HCT116 (cell line): ENCODE data around the gene WASL. TPM values are rescaled to one million over a fixed set of nuclear protein-coding genes. Genes with fewer than 3 reads are reported as not detected.

ENCODE experiments used
- ATAC-seq: fragments of 200-7000 bp; cut with Tn5 transposase; 2 replicates; pipeline ENCODE4 v1.9.1; 2020; ENCODE audit warnings: mild to moderate bottlenecking, moderate library complexity
- BruUV-seq: library from RNA; stranded (reverse); fragments of 400-500 nt; replicated peaks from 2 replicates; lab custom pipeline; 2021; lab: Mats Ljungman, UMichigan
- CTCF ChIA-PET: fragments of 300-600 bp; sonication (Branson Sonifier 250); formaldehyde crosslinking; loops from one replicate; lab custom pipeline; 2021; ENCODE audit warnings: antibody characterized with exemption; lab: Charles Lee
- POLR2A ChIA-PET: fragments of 300-600, 350-600 bp; sonication (Branson Sonifier 250); formaldehyde crosslinking; loops from one replicate; lab custom pipeline; 2021; ENCODE audit warnings: antibody characterized with exemption; lab: Charles Lee
- RAD21 ChIA-PET, 2 experiments: fragments of 300-600 bp; sonication (Branson Sonifier 250); formaldehyde crosslinking; loops; one replicate each; lab custom pipeline; 2023; ENCODE audit warnings: low total read pairs in 2 of 2; ENCODE audit not compliant: uncharacterized antibody in 2 of 2, unreplicated experiment in 2 of 2, low non-redundant PET in 1 of 2; lab: Charles Lee
- DNase-seq: peaks from one replicate; pipeline ENCODE4 v3.0.0-alpha.2; 2010; ENCODE audit warnings: low read depth, low spot score
- H2AFZ ChIP-seq: fragments of 200-600 bp; shearing (Covaris generic), sonication (generic); 2 replicates; pipeline ENCODE4 v1.6.1; 2017; ENCODE audit warnings: low read depth, mixed run types, mixed read lengths, antibody characterized with exemption, low read length; ENCODE audit not compliant: poor library complexity, severe bottlenecking
- H3K27ac ChIP-seq: 2 replicates; pipeline ENCODE4 v1.5.1; 2012; ENCODE audit warnings: low read depth, low read length
- H3K27me3 ChIP-seq: fragments of 200-600 bp; sonication (generic); 2 replicates; pipeline ENCODE4 v1.6.1; 2016; ENCODE audit warnings: mixed run types, low read length, mixed read lengths; ENCODE audit not compliant: insufficient read depth
- H3K36me3 ChIP-seq, 2 experiments: fragments of 200-500 bp in 1 of 2; fragments of 200-600 bp in 1 of 2; sonication (Bioruptor generic) in 1 of 2; sonication (generic) in 1 of 2; 2 replicates each; pipeline versions ENCODE4 v1.5.1 to v1.6.1; 2014 to 2016; ENCODE audit warnings: low read length in 2 of 2, inconsistent platforms in 1 of 2, mixed read lengths in 1 of 2, mixed run types in 1 of 2; ENCODE audit not compliant: insufficient read depth in 2 of 2, control insufficient read depth in 1 of 2
- H3K4me1 ChIP-seq, 2 experiments: fragments of 200-600 bp in 1 of 2; sonication (generic) in 1 of 2; 2 replicates each; pipeline versions ENCODE4 v1.5.1 to v1.6.1; 2012 to 2017; ENCODE audit warnings: low read length in 2 of 2, inconsistent platforms in 1 of 2, mild to moderate bottlenecking in 1 of 2, mixed read lengths in 1 of 2, mixed run types in 1 of 2, moderate library complexity in 1 of 2; ENCODE audit not compliant: insufficient read depth in 2 of 2, control insufficient read depth in 1 of 2
- H3K4me2 ChIP-seq: fragments of 200-600 bp; sonication (generic); 2 replicates; pipeline ENCODE4 v1.6.1; 2017; ENCODE audit warnings: mixed run types, low read length, mixed read lengths
- H3K4me3 ChIP-seq, 2 experiments: fragments of 200-600 bp in 1 of 2; sonication (generic) in 1 of 2; replicated peaks in 1 of 2; 2 replicates each; pipeline ENCODE4 v1.5.1; 2011 to 2016; ENCODE audit warnings: low read length in 2 of 2, control low read depth in 1 of 2, low read depth in 1 of 2, mild to moderate bottlenecking in 1 of 2, mixed read lengths in 1 of 2, mixed run types in 1 of 2
- H3K79me2 ChIP-seq: fragments of 200-600 bp; sonication (generic); 2 replicates; pipeline ENCODE4 v1.6.1; 2017; ENCODE audit warnings: mild to moderate bottlenecking, mixed run types, low read length, moderate library complexity, mixed read lengths; ENCODE audit not compliant: insufficient read depth
- H3K9ac ChIP-seq: fragments of 200-600 bp; sonication (generic); 2 replicates; pipeline ENCODE4 v1.6.1; 2016; ENCODE audit warnings: low read length, mixed read lengths
- H3K9me2 ChIP-seq: fragments of 200-600 bp; sonication (generic), shearing (Covaris generic); 2 replicates; pipeline ENCODE4 v1.6.1; 2017; ENCODE audit warnings: mixed run types, mild to moderate bottlenecking, moderate library complexity; ENCODE audit not compliant: insufficient read depth
- H3K9me3 ChIP-seq, 2 experiments: fragments of 200-500 bp in 1 of 2; fragments of 200-600 bp in 1 of 2; sonication (Bioruptor generic) in 1 of 2; sonication (generic) in 1 of 2; 2 replicates each; pipeline ENCODE4 v1.6.1; 2014 to 2017; ENCODE audit warnings: low read length in 2 of 2, mixed read lengths in 2 of 2, inconsistent platforms in 1 of 2, low read depth in 1 of 2, mild to moderate bottlenecking in 1 of 2, mixed run types in 1 of 2, moderate library complexity in 1 of 2; ENCODE audit not compliant: control insufficient read depth in 1 of 2, insufficient read depth in 1 of 2
- H4K20me1 ChIP-seq: fragments of 200-600 bp; sonication (generic), shearing (Covaris generic); 2 replicates; pipeline ENCODE4 v1.6.1; 2017; ENCODE audit warnings: mixed run types, mild to moderate bottlenecking, moderate library complexity; ENCODE audit not compliant: insufficient read depth
- ATF3 ChIP-seq: IDR thresholded peaks from 2 replicates; pipeline ENCODE4 v1.6.1; 2012
- CBX3 ChIP-seq: IDR thresholded peaks from 2 replicates; pipeline ENCODE4 v1.6.1; 2012; ENCODE audit warnings: low read depth
- EGR1 ChIP-seq: IDR thresholded peaks from 2 replicates; pipeline ENCODE4 v1.6.1; 2012; ENCODE audit warnings: low read depth
- ELF1 ChIP-seq: IDR thresholded peaks from 2 replicates; pipeline ENCODE4 v1.6.1; 2012; ENCODE audit warnings: low read depth, borderline replicate concordance
- EZH2phosphoT487 ChIP-seq: fragments of 200-600 bp; IDR thresholded peaks from 2 replicates; pipeline ENCODE4 v1.6.1; 2018; ENCODE audit warnings: antibody characterized with exemption, borderline replicate concordance
- MAX ChIP-seq: IDR thresholded peaks from 2 replicates; pipeline ENCODE4 v1.6.1; 2012
- POLR2AphosphoS5 ChIP-seq: IDR thresholded peaks from 2 replicates; pipeline ENCODE4 v1.6.1; 2011; ENCODE audit warnings: mild to moderate bottlenecking, low read depth, low read length, moderate library complexity
- RAD21 ChIP-seq: IDR thresholded peaks from 2 replicates; pipeline ENCODE4 v1.6.1; 2012; ENCODE audit warnings: low read depth, mild to moderate bottlenecking
- REST ChIP-seq: IDR thresholded peaks from 2 replicates; pipeline ENCODE4 v1.6.1; 2012; ENCODE audit warnings: low read depth
- SIN3A ChIP-seq: IDR thresholded peaks from 2 replicates; pipeline ENCODE4 v1.6.1; 2012; ENCODE audit warnings: low read depth
- SRF ChIP-seq: IDR thresholded peaks from 2 replicates; pipeline ENCODE4 v1.6.1; 2012; ENCODE audit warnings: low read depth
- ZBTB33 ChIP-seq: IDR thresholded peaks from 2 replicates; pipeline ENCODE4 v1.6.1; 2011; ENCODE audit warnings: mild to moderate bottlenecking, low read length, moderate library complexity; ENCODE audit not compliant: insufficient replicate concordance; ENCODE audit errors: extremely low read depth
- ZNF274 ChIP-seq: fragments of 200-500 bp; sonication (Bioruptor generic); IDR thresholded peaks from 2 replicates; pipeline ENCODE4 v1.6.1; 2014; ENCODE audit warnings: mild to moderate bottlenecking, low read depth, low read length, inconsistent platforms
- intact Hi-C: fragments of 100-400 bp; cut with micrococcal nuclease; formaldehyde crosslinking; loops from 2 replicates; pipeline ENCODE4 v1.10.0; 2022
- total RNA-seq: library from RNA; stranded (reverse); gene quantifications from one replicate; pipeline ENCODE4 v1.2.1, GENCODE V29; 2021; ENCODE audit not compliant: unreplicated experiment
- TF ChIP-seq, protein P1 (sequence below), 3 experiments: fragments of 200-600 bp in 1 of 3; sonication (generic) in 1 of 3; IDR thresholded peaks in 2 of 3; conservative IDR thresholded peaks in 1 of 3; 2 replicates each; pipeline ENCODE4 v1.5.1; 2012 to 2017; ENCODE audit warnings: low read depth in 2 of 3, low read length in 2 of 3, antibody characterized with exemption in 1 of 3, borderline replicate concordance in 1 of 3, control low read depth in 1 of 3, mild to moderate bottlenecking in 1 of 3, mixed read lengths in 1 of 3, mixed run types in 1 of 3, moderate library complexity in 1 of 3; ENCODE audit not compliant: insufficient read depth in 1 of 3

WASL gene
- total RNA-seq, 1 experiment from 2014 or later = 26.2 TPM

GRCh38 chr7:123687161-123687560 is 61.6 kb downstream of the WASL start:
- H3K36me3 ChIP-seq = peaks cover 0 to 4% of the 10 kb centered on the region in 2 experiments; a peak in 2 of 4 replicates
- RAD21 ChIA-PET = no interaction called here
- H3K27ac ChIP-seq = no peak overlapping the region
- peaks cover 0 to 6% of the 10 kb centered on the region in 2 experiments; a peak in 1 of 4 replicates for H3K4me1 ChIP-seq
- H3K9me3 ChIP-seq = no peaks in the 10 kb centered on the region
- no peak overlapping the region for H2AFZ ChIP-seq
- CTCF ChIA-PET = no interaction called here
- H3K79me2 ChIP-seq = no peaks in the 10 kb centered on the region
- no peaks in the 10 kb centered on the region for H3K27me3 ChIP-seq
- H4K20me1 ChIP-seq = no peaks in the 10 kb centered on the region
- H3K4me2 ChIP-seq = no peak overlapping the region
- no peaks in the 10 kb centered on the region for H3K9me2 ChIP-seq
- H3K4me3 ChIP-seq = no peak overlapping the region
- TF ChIP-seq SIN3A (no peak), SRF (no peak), REST (no peak), CBX3 (no peak), POLR2AphosphoS5 (no peak), ZBTB33 (no peak), RAD21 (no peak), EZH2phosphoT487 (no peak), MAX (no peak), EGR1 (no peak), ZNF274 (no peak), ELF1 (no peak), ATF3 (no peak)
- TF ChIP-seq, protein P1, sequence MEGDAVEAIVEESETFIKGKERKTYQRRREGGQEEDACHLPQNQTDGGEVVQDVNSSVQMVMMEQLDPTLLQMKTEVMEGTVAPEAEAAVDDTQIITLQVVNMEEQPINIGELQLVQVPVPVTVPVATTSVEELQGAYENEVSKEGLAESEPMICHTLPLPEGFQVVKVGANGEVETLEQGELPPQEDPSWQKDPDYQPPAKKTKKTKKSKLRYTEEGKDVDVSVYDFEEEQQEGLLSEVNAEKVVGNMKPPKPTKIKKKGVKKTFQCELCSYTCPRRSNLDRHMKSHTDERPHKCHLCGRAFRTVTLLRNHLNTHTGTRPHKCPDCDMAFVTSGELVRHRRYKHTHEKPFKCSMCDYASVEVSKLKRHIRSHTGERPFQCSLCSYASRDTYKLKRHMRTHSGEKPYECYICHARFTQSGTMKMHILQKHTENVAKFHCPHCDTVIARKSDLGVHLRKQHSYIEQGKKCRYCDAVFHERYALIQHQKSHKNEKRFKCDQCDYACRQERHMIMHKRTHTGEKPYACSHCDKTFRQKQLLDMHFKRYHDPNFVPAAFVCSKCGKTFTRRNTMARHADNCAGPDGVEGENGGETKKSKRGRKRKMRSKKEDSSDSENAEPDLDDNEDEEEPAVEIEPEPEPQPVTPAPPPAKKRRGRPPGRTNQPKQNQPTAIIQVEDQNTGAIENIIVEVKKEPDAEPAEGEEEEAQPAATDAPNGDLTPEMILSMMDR (IDR thresholded peaks at IDR 0.05 in 2 of 3, conservative IDR thresholded peaks at IDR 0.05 in 1 of 3; ENCODE audit: borderline replicate concordance in 1 of 3, insufficient read depth in 1 of 3, low read depth in 2 of 3, low read length in 2 of 3) = no peak
- POLR2A ChIA-PET = no interaction called here
- H3K9ac ChIP-seq = no peak overlapping the region
- no TSS peak for BruUV-seq
- ATAC-seq (no peak), DNase-seq (no peak)
- intact Hi-C loops = no loop called here
